Naive thymus-derived CD8-positive, alpha-beta T cell (primary cell): ENCODE measurements around the gene MYO1E. TPM values are rescaled to one million over a fixed set of nuclear protein-coding genes. Genes with fewer than 3 reads are reported as not detected.

Experiments
- ATAC-seq, 2 donors: fragments of 150-1000 bp; cut with Tn5 transposase in 1 of 2; sonication (Bioruptor Pico), chemical (Tn5 transposase) in 1 of 2; 1 replicate in 1 of 2; 2 replicates in 1 of 2; pipeline ENCODE4 v1.10.0; 2021; ENCODE audit warnings: mild to moderate bottlenecking in 2 of 2, moderate library complexity in 2 of 2
- POLR2A ChIA-PET: fragments of 350-600 bp; sonication (Branson Sonifier 250); formaldehyde crosslinking; loops from one replicate; lab custom pipeline; 2021; ENCODE audit warnings: antibody characterized with exemption; lab: Charles Lee
- DNase-seq, 10 donors: peaks; one replicate each; pipeline versions ENCODE4 v3.0.0 to v3.0.0-alpha.2; 2020 to 2022
- H3K27ac Mint-ChIP-seq, 10 donors: one replicate each; pipeline ENCODE4 v1.8.0; 2020 to 2022; ENCODE audit warnings: mild to moderate bottlenecking in 10 of 10, mixed read lengths in 10 of 10, moderate library complexity in 4 of 10, inconsistent platforms in 1 of 10
- H3K27me3 Mint-ChIP-seq, 5 donors: one replicate each; pipeline ENCODE4 v1.8.0; 2021 to 2022; ENCODE audit warnings: mixed read lengths in 5 of 5
- H3K36me3 Mint-ChIP-seq, 3 donors: one replicate each; pipeline ENCODE4 v1.8.0; 2020 to 2022; ENCODE audit warnings: mixed read lengths in 3 of 3, mild to moderate bottlenecking in 2 of 3, inconsistent platforms in 1 of 3
- H3K4me1 Mint-ChIP-seq, 4 donors: one replicate each; pipeline ENCODE4 v1.8.0; 2021 to 2022; ENCODE audit warnings: mixed read lengths in 4 of 4
- H3K4me3 Mint-ChIP-seq, 10 donors: one replicate each; pipeline ENCODE4 v1.8.0; 2020 to 2022; ENCODE audit warnings: mild to moderate bottlenecking in 10 of 10, mixed read lengths in 10 of 10, moderate library complexity in 6 of 10, inconsistent platforms in 1 of 10
- H3K9me3 Mint-ChIP-seq, 9 donors: one replicate each; pipeline ENCODE4 v1.8.0; 2020 to 2022; ENCODE audit warnings: mixed read lengths in 9 of 9, mild to moderate bottlenecking in 3 of 9, inconsistent platforms in 1 of 9, moderate library complexity in 1 of 9
- polyA plus RNA-seq, 3 donors: library from polyadenylated mRNA; unstranded; fragments of 300-500 nt; fragmentation: Illumina TruSeq; gene quantifications; one replicate each; pipeline ENCODE4 v1.2.3, GENCODE V29; 2021
- total RNA-seq, 8 experiments: library from RNA in 2 of 8; stranded (reverse) in 2 of 8; gene quantifications; one replicate each; pipeline ENCODE4 v1.2.3 and lab custom pipeline; 2021 to 2026

MYO1E gene
- 1 to 10 TPM; 4.8 to 7.4 TPM for total RNA-seq
- polyA plus RNA-seq = 1 to 10 TPM in 1 of 3 donors, under 1 TPM in 1, not detected in 1; 0.53 to 2.0 TPM
- 0.21 to 2.3 (median 1.2) reads per million in 6 experiments for total RNA-seq (lab: John Stamatoyannopoulos, UW)

DNA sequence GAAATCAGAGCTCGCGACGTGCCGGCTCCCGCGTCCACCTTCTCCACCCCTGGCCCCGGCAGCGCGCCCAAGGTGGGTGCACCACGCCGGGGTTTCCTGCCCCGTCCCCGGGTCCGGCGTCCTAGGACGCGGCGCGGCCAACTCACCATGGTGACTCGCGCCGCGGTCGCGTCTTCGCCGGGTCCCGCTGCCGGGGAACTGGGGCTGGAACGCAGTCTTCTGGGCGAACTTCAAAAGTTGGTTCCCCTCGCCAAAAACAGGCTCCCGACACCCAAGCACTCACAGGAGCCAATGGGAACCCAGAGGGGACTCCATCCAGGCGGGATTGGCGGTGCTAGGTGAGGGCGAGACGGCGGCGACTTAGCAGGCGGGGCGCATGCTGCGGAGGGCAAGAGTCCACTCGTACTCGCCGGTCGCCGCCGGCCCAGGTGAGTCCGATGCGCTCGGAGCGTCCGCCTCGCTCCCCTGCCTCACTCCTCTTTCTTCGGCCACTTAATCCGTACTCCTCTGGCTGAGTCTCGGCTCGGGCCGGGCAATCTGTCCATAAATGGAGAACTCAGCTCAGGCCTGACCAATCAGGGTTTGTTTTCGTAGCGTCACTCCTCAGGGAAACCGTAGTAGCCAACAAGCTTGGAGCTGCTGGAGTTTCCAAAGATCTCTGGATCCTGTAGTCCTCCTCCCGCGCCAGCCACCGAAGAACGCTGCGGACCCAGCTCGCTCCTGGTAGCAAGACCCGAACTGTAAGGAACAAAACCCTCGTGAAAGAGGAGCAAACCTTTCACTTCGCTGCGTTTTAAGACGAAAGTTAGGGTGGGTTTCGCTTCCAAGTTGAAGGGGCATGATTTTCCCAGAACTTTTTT is at the start of gene MYO1E:
Gene MYO1E, minus strand, starts transcription at position 520 of the 860 bp plus-strand sequence. Its CDS starts 371 bp downstream, at position 149.
- H3K4me1 Mint-ChIP-seq = peaks cover 8 to 47% (median 15%) of the 10 kb centered on the region in 4 donors
- peaks cover 0 to 2% (median 0%) of the 10 kb centered on the region in 9 donors for H3K9me3 Mint-ChIP-seq
- H3K27ac Mint-ChIP-seq = peak within 1 kb of the TSS in 7 of 10 donors; percentile 5 to 81 (median 58)
- peak in 5 of 10 donors; percentile 12 to 23 (median 22) for DNase-seq
- peaks cover 0 to 7% (median 7%) of the 10 kb centered on the region in 3 donors for H3K36me3 Mint-ChIP-seq
- H3K27me3 Mint-ChIP-seq = peaks cover 25 to 62% (median 34%) of the 10 kb centered on the region in 5 donors
- peak; percentile 53 to 64 for ATAC-seq
- POLR2A ChIA-PET = no interaction called here
- H3K4me3 Mint-ChIP-seq = peak within 1 kb of the TSS; percentile 83 to 95 (median 92)

DNA sequence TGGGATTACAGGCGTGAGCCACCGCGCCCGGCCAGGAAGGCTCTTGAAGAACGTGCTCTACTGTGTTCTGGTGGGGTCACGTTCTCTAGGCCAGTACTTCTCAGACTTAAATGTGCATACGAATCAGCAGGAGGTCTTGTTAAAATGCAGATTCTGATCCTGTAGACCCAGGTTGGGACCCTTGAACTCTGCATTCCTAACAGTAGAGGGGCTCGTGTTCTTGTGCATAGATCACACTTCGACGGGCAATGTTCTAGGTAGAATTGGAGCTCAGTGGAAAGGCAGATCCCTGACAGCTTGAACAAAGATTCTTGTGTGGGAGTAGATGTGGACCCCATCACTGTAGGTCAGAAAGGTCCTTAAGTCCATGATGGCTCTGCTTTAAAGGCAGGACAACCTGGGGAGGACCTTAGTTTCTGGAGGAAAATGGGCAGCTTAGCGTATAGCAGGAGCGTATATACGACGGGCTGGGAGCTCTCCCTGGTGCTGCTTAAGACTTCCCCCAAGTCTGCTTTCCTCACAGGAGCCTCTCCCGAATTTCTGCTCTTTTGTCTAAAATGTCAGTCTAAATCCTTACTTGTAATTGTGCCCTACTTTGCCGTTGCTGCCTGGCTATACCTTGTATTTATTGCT is 48.4 kb upstream of the MYO1E start:
- POLR2A ChIA-PET = no interaction called here
- Mint-ChIP-seq H3K9me3 (peaks cover 0 to 2% (median 0%) of the 10 kb centered on the region in 9 donors), H3K27me3 (peaks cover 8 to 13% (median 11%) of the 10 kb centered on the region in 5 donors), H3K4me3 (no peak overlapping the region), H3K36me3 (no peaks in the 10 kb centered on the region), H3K4me1 (peaks cover 5 to 35% (median 10%) of the 10 kb centered on the region in 4 donors), H3K27ac (no peak overlapping the region)
- ATAC-seq (no peak), DNase-seq (no peak)

DNA sequence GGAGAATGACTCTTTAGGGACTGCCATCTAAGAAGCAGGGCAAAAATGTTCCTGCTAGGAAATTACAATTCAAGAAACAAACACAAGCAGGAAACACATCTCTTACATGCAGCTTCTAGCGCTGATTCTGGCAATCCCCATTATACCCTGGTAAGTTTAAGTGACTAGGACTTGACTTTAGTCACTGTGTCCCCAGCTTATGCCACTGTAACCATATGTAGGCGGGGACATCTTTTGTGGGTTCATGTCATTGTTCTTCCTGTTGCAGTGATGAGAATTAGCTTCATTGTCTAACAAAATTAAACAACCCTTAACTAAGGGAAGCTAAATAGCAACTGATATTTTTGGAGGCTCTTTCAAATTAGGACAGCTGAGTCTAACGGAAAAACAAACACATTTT is 47.4 kb upstream of the MYO1E start:
- POLR2A ChIA-PET = no interaction called here
- peaks cover 0 to 2% (median 0%) of the 10 kb centered on the region in 9 donors for H3K9me3 Mint-ChIP-seq
- DNase-seq (peak in 1 of 10 donors; percentile 7), ATAC-seq (peak in 1 of 2 donors; percentile 72)
- H3K4me1 Mint-ChIP-seq = peaks cover 5 to 37% (median 10%) of the 10 kb centered on the region in 4 donors
- no peaks in the 10 kb centered on the region for H3K36me3 Mint-ChIP-seq
- no peak overlapping the region for H3K4me3 Mint-ChIP-seq
- H3K27me3 Mint-ChIP-seq = peaks cover 8 to 13% (median 11%) of the 10 kb centered on the region in 5 donors
- no peak overlapping the region for H3K27ac Mint-ChIP-seq

DNA sequence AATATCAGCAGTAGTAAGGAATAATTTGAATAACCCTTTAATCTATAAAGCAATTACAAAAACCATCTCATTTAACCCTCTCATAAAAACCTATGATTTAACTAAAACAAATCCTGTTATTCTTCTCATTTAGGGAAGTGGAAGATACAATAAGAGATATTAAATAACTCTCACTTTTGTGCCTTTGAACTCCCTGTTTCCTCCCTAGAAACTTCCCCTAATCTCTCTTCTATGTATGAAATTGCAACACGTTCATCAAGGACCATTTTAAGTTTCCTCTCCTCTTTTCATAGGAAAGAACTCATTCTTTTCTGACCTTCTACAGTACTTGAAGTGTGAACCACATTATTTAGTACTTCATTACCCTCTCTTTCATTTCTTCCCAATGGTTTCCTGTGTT is 46.5 kb upstream of the MYO1E start:
- Mint-ChIP-seq H3K36me3 (no peaks in the 10 kb centered on the region), H3K27ac (peak overlapping the region in 1 of 10 donors; percentile 10), H3K9me3 (no peaks in the 10 kb centered on the region), H3K4me1 (peaks cover 5 to 32% (median 11%) of the 10 kb centered on the region in 4 donors), H3K4me3 (no peak overlapping the region), H3K27me3 (peaks cover 3 to 9% (median 6%) of the 10 kb centered on the region in 5 donors)
- ATAC-seq (no peak), DNase-seq (no peak)
- POLR2A ChIA-PET = no interaction called here

DNA sequence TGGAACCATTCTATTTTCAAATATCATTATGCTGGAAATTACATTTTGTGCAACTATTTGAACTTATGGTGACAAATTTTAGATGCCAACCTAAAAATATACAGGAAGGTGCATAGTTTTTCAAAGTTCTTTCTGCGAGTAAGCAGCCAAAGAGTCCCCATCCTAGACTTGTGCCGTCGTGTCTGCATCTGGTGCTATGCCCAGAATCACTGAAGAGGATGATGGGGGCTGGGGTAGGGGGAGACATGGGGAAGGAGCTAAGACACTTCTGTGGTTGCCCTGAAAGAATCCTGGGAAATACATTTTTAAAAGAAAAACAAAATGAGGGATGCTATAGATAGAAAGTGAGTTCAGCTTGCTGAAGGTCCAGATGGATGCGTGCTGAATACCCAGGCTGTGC is 44.1 kb upstream of the MYO1E start:
- peaks cover 0 to 6% (median 0%) of the 10 kb centered on the region in 5 donors for H3K27me3 Mint-ChIP-seq
- ATAC-seq (no peak), DNase-seq (no peak)
- POLR2A ChIA-PET = no interaction called here
- H3K27ac Mint-ChIP-seq = no peak overlapping the region
- H3K4me3 Mint-ChIP-seq = no peak overlapping the region
- H3K4me1 Mint-ChIP-seq = peaks cover 14 to 55% (median 29%) of the 10 kb centered on the region in 4 donors
- no peaks in the 10 kb centered on the region for H3K9me3 Mint-ChIP-seq
- H3K36me3 Mint-ChIP-seq = no peaks in the 10 kb centered on the region

DNA sequence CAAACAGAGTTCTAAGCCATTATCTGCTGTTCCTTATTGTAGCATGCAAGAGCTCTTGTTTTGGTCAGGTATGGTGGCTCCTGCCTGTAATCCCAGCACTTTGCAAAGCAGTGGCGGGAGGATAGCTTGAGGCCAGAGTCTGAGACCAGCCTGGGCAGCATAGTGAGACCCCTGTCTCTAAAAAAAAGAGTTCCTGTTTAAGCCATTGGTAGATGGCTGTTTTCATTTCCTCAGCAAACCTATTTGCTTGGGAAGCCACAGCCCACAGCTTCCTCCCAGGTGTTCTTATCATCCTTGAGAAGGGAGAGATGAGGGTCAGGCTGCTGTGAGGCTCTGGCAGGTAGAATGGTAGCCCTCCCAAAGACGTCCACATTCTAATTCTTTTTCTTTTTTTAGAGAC is 40.9 kb upstream of the MYO1E start:
- no peaks in the 10 kb centered on the region for H3K9me3 Mint-ChIP-seq
- H3K4me1 Mint-ChIP-seq = peaks cover 14 to 62% (median 37%) of the 10 kb centered on the region in 4 donors
- DNase-seq (no peak), ATAC-seq (no peak)
- no peak overlapping the region for H3K4me3 Mint-ChIP-seq
- POLR2A ChIA-PET = interaction anchor here (0.6 kb wide), 1 partner anchor 8 kb away, joined by 6 read pairs; no protein-coding TSS in a partner anchor
- peaks cover 0 to 6% (median 0%) of the 10 kb centered on the region in 5 donors for H3K27me3 Mint-ChIP-seq
- peak overlapping the region in 2 of 10 donors; percentile 43 to 84 for H3K27ac Mint-ChIP-seq
- H3K36me3 Mint-ChIP-seq = no peaks in the 10 kb centered on the region

DNA sequence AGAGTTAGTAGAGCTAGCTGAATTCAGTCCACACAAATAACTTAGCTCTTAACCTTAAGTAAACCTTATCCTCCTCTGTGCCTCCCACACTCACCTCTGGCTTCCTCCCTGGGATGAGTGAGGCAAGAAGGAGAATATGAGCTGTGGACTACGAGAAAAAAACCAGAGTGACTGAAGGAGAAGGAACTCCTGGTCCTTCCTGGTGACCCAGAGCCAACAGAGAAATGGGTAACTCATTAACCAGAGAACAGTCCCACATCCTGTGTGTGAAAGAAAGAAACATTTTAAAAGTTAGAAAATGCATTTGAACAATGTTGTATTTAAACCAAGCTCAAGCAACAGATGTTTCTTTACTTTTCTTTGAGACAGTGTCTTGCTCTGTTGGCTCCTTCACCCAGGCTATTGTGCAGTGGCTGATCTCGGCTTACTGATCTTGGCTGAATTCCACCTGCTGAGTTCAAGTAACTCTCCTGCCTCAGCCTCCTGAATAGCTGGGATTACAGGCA is 37.8 kb upstream of the MYO1E start:
- DNase-seq = peak in 2 of 10 donors; percentile 10
- Mint-ChIP-seq H3K27ac (peak overlapping the region in 4 of 10 donors; percentile 53 to 67 (median 54)), H3K36me3 (no peaks in the 10 kb centered on the region), H3K27me3 (peaks cover 0 to 3% (median 1%) of the 10 kb centered on the region in 5 donors), H3K4me1 (peaks cover 14 to 72% (median 37%) of the 10 kb centered on the region in 4 donors), H3K4me3 (no peak overlapping the region), H3K9me3 (no peaks in the 10 kb centered on the region)
- POLR2A ChIA-PET = no interaction called here
- peak in 1 of 2 donors; percentile 22 for ATAC-seq

DNA sequence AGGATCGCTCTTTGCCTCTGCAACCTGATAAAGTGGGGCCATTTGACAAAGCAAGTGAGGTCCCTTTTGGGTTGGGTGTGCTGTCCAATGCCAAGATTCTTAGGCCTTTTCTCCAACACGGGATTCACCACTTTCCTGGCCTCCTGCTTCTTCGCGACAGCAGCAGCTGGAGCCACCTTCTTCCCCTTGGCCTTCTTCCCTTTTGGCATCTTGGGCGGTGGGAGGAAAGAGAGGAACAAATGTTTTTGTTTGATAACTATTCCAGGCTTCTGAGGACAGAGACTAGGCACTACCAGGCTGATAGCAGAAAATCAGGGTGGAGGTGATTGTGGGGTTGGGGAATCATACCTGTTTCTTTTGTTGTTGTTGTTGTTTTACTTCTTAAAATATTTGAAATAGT is 35.3 kb upstream of the MYO1E start:
- H3K4me1 Mint-ChIP-seq = peaks cover 10 to 72% (median 28%) of the 10 kb centered on the region in 4 donors
- peak overlapping the region in 1 of 10 donors; percentile 70 for H3K27ac Mint-ChIP-seq
- POLR2A ChIA-PET = no interaction called here
- ATAC-seq = no peak
- no peaks in the 10 kb centered on the region for H3K36me3 Mint-ChIP-seq
- H3K27me3 Mint-ChIP-seq = peaks cover 0 to 2% (median 0%) of the 10 kb centered on the region in 5 donors
- DNase-seq = no peak
- H3K4me3 Mint-ChIP-seq = no peak overlapping the region
- no peaks in the 10 kb centered on the region for H3K9me3 Mint-ChIP-seq

DNA sequence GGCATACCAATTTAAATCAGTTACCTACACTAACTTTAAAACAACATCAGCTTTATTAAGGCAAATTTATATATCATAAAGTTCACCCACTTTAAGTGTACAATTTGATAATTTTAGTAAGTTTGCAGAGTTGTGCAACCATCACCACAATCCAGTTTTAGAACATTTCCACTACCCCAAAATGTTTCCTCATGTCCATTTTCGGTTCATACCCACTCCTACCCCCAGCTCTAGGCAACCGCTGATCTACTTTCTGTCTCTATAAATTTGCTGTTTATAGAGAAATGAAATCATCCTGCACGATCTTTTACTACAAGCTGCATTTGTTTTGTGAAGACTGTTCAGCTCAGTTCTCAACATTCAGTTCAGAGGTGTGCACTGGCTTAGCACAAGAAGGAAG is 33.8 kb upstream of the MYO1E start:
- H3K27me3 Mint-ChIP-seq = peaks cover 0 to 2% (median 0%) of the 10 kb centered on the region in 5 donors
- H3K4me3 Mint-ChIP-seq = peak overlapping the region in 1 of 10 donors; percentile 69
- H3K4me1 Mint-ChIP-seq = peaks cover 6 to 61% (median 16%) of the 10 kb centered on the region in 4 donors
- no peak for DNase-seq
- peak overlapping the region in 2 of 10 donors; percentile 50 to 70 for H3K27ac Mint-ChIP-seq
- no peaks in the 10 kb centered on the region for H3K9me3 Mint-ChIP-seq
- no peak for ATAC-seq
- POLR2A ChIA-PET = no interaction called here
- H3K36me3 Mint-ChIP-seq = no peaks in the 10 kb centered on the region

DNA sequence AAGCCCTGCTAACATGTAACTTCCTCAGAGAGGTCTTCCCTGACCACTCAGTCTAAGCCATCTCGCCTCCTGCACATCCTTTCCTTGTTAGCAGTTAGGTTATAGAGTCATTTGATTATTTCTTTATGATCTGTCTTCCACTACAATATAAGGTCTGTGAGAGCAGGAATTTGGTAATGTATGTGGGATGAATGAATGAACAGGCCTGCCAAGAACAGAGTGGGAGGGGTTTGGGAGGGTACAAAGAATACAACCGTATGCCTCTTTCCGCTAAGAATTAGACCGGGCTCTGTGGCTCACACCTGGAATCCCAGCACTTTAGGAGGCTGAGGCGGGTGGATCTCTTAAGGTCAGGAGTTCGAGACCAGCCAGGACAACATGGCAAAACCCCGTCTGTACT is 32.4 kb upstream of the MYO1E start:
- peaks cover 2 to 57% (median 3%) of the 10 kb centered on the region in 4 donors for H3K4me1 Mint-ChIP-seq
- no peak overlapping the region for H3K4me3 Mint-ChIP-seq
- POLR2A ChIA-PET = no interaction called here
- ATAC-seq (no peak), DNase-seq (no peak)
- peaks cover 0 to 2% (median 0%) of the 10 kb centered on the region in 5 donors for H3K27me3 Mint-ChIP-seq
- H3K36me3 Mint-ChIP-seq = no peaks in the 10 kb centered on the region
- H3K9me3 Mint-ChIP-seq = no peaks in the 10 kb centered on the region
- peak overlapping the region in 1 of 10 donors; percentile 7 for H3K27ac Mint-ChIP-seq

DNA sequence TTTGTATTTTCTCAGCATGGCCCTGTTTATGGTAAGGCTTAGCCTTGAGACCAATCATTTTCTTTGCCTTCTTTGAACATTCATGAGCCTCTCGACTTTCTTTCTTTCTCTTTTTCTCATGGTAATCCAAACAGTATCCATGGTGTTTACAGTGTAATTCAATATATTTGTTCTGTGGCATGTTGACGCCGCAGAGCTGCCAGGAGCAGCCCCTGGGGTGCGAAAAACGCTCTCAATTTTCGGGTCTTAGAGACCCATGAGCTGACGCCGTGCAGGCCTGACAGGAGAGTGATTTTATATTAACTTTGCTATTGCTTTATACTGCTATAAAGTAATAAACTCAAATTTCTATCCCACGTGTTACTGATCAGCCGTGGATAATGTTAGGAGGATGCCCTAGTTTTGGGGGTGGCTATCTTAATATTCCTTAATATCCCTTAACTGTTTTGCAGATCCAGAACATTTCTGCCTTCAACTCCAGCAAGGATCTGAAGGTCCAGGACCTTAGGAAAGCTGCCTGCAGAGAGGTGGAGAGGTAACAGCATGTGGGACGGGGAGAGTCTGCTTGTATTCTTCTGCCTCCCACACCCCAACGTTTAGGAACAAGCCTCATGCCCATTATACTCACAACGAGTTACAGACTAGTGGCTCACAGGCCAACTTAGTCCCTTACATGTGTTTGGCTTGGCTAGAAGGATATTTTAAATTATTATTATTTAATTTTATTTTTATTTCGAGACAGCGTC is 29.3 kb upstream of the MYO1E start:
- POLR2A ChIA-PET = no interaction called here
- no peak overlapping the region for H3K4me3 Mint-ChIP-seq
- no peak for ATAC-seq
- peaks cover 4 to 60% (median 8%) of the 10 kb centered on the region in 4 donors for H3K4me1 Mint-ChIP-seq
- H3K27me3 Mint-ChIP-seq = peaks cover 0 to 3% (median 1%) of the 10 kb centered on the region in 5 donors
- H3K9me3 Mint-ChIP-seq = no peaks in the 10 kb centered on the region
- H3K27ac Mint-ChIP-seq = peak overlapping the region in 1 of 10 donors; percentile 40
- no peak for DNase-seq
- no peaks in the 10 kb centered on the region for H3K36me3 Mint-ChIP-seq
